ENCODE results near the gene EPM2AIP1. TPM values are rescaled to one million over a fixed set of nuclear protein-coding genes. Genes with fewer than 3 reads are reported as not detected.

The EPM2AIP1 gene
- total RNA-seq, 1 experiment from 2014 or later = 7.3 TPM

GRCh38 chr3:36991147-36991546, 1.8 kb downstream of the EPM2AIP1 start:
- POLR2A ChIA-PET = no interaction called here
- no peak for TF ChIP-seq SIN3A (IDR thresholded peaks at IDR 0.05; ENCODE audit: borderline replicate concordance, insufficient read depth, low read depth, low read length)
- TF ChIP-seq, protein P1, sequence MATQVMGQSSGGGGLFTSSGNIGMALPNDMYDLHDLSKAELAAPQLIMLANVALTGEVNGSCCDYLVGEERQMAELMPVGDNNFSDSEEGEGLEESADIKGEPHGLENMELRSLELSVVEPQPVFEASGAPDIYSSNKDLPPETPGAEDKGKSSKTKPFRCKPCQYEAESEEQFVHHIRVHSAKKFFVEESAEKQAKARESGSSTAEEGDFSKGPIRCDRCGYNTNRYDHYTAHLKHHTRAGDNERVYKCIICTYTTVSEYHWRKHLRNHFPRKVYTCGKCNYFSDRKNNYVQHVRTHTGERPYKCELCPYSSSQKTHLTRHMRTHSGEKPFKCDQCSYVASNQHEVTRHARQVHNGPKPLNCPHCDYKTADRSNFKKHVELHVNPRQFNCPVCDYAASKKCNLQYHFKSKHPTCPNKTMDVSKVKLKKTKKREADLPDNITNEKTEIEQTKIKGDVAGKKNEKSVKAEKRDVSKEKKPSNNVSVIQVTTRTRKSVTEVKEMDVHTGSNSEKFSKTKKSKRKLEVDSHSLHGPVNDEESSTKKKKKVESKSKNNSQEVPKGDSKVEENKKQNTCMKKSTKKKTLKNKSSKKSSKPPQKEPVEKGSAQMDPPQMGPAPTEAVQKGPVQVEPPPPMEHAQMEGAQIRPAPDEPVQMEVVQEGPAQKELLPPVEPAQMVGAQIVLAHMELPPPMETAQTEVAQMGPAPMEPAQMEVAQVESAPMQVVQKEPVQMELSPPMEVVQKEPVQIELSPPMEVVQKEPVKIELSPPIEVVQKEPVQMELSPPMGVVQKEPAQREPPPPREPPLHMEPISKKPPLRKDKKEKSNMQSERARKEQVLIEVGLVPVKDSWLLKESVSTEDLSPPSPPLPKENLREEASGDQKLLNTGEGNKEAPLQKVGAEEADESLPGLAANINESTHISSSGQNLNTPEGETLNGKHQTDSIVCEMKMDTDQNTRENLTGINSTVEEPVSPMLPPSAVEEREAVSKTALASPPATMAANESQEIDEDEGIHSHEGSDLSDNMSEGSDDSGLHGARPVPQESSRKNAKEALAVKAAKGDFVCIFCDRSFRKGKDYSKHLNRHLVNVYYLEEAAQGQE (IDR thresholded peaks at IDR 0.05; ENCODE audit: insufficient read depth in 1 of 2, low read depth in 2 of 2, low read length in 1 of 2) = no peak
- TF ChIP-seq TCF7L2 (IDR thresholded peaks at IDR 0.05; ENCODE audit: low read depth, low read length) = no peak
- TF ChIP-seq POLR2AphosphoS5 (IDR thresholded peaks at IDR 0.05; ENCODE audit: low read depth, low read length) = no peak
- no peak for TF ChIP-seq CTCF (IDR thresholded peaks at IDR 0.05)

GRCh38 chr3:36989568-36989967, 3.4 kb downstream of the EPM2AIP1 start:
- Histone ChIP-seq H3K4me3 (ENCODE audit: low read depth in 2 of 2, low read length in 2 of 2) (no peak overlapping the region), H3K4me1 (ENCODE audit: control insufficient read depth, insufficient read depth, low read length) (peaks cover 21% of the 10 kb centered on the region), H3K36me3 (ENCODE audit: control insufficient read depth, insufficient read depth, low read length) (peaks cover 29% of the 10 kb centered on the region), H3K27me3 (ENCODE audit: control insufficient read depth, insufficient read depth, low read length) (no peaks in the 10 kb centered on the region), H3K9me3 (ENCODE audit: control insufficient read depth, insufficient read depth, low read depth, low read length) (no peaks in the 10 kb centered on the region), H3K27ac (ENCODE audit: low read length) (no peak overlapping the region)
- no peak for DNase-seq (ENCODE audit: low read depth, low spot score)
- no peak for ATAC-seq
- in situ Hi-C loops (cut with HindIII; ENCODE audit: low pct_unique_long_range_greater_than_20kb, low sequenced_read_pairs) = no loop called here
- intact Hi-C loops (cut with micrococcal nuclease; ENCODE audit: unreplicated experiment) = no loop called here
- CTCF ChIA-PET = no interaction called here
- POLR2A ChIA-PET = interaction anchor here (0.6 kb wide), 1 partner anchor 9 kb away, joined by 6 read pairs; no protein-coding TSS in a partner anchor
- TF ChIP-seq SIN3A (IDR thresholded peaks at IDR 0.05; ENCODE audit: borderline replicate concordance, insufficient read depth, low read depth, low read length) = no peak
- TF ChIP-seq POLR2AphosphoS5 (IDR thresholded peaks at IDR 0.05; ENCODE audit: low read depth, low read length) = no peak
- no peak for TF ChIP-seq TCF7L2 (IDR thresholded peaks at IDR 0.05; ENCODE audit: low read depth, low read length)
- no peak for TF ChIP-seq CTCF (IDR thresholded peaks at IDR 0.05)
- TF ChIP-seq, protein P1 (IDR thresholded peaks at IDR 0.05; ENCODE audit: insufficient read depth in 1 of 2, low read depth in 2 of 2, low read length in 1 of 2) = no peak
- no TSS peak for BruUV-seq (replicated peaks)

More at GRCh38 chr3:36991147-36991546, 1.8 kb downstream of the EPM2AIP1 start:
- CTCF ChIA-PET = no interaction called here
- in situ Hi-C loops (cut with HindIII; ENCODE audit: low pct_unique_long_range_greater_than_20kb, low sequenced_read_pairs) = no loop called here
- no peaks in the 10 kb centered on the region for H3K9me3 ChIP-seq (ENCODE audit: control insufficient read depth, insufficient read depth, low read depth, low read length)
- BruUV-seq (replicated peaks) = no TSS peak
- peaks cover 29% of the 10 kb centered on the region for H3K36me3 ChIP-seq (ENCODE audit: control insufficient read depth, insufficient read depth, low read length)
- ATAC-seq (no peak), DNase-seq (ENCODE audit: low read depth, low spot score) (no peak)
- peak overlapping the region; percentile 94; the same call in 1 of the 2 replicates for H3K27ac ChIP-seq (ENCODE audit: low read length)
- no peaks in the 10 kb centered on the region for H3K27me3 ChIP-seq (ENCODE audit: control insufficient read depth, insufficient read depth, low read length)
- peak overlapping the region; percentile 92 to 99 for H3K4me3 ChIP-seq (ENCODE audit: low read depth in 2 of 2, low read length in 2 of 2)
- intact Hi-C loops (cut with micrococcal nuclease; ENCODE audit: unreplicated experiment) = no loop called here
- peaks cover 21% of the 10 kb centered on the region for H3K4me1 ChIP-seq (ENCODE audit: control insufficient read depth, insufficient read depth, low read length)

Data from Panc1 (cell line).